D721Med (cell line): ENCODE data around the gene PLA2G4C.

Source experiments
- DNase-seq: peaks from one replicate; pipeline ENCODE4 v3.0.0; 2011; ENCODE audit warnings: low spot score; ENCODE audit not compliant: insufficient read length
- FAIRE-seq: peaks from 2 replicates; lab custom pipeline; 2011; peaks lifted over from hg19 to GRCh38; lab: Jason Lieb, UNC
- CTCF ChIP-seq: IDR thresholded peaks from 2 replicates; pipeline ENCODE4 v1.5.1; 2012; ENCODE audit warnings: mild to moderate bottlenecking, control low read depth; ENCODE audit not compliant: insufficient read depth; ENCODE audit errors: missing control alignments

The PLA2G4C gene

GRCh38 chr19:48123907-48124651 lies 13.5 kb upstream of the PLA2G4C start:
- TF ChIP-seq CTCF: no peak
- DNase-seq: no peak
- FAIRE-seq: no peak

- DNase-seq (no peak), FAIRE-seq (no peak)
- TF ChIP-seq CTCF: no peak
Observed at GRCh38 chr19:48122421-48122820, 11.8 kb upstream of the PLA2G4C start.

GRCh38 chr19:48121909-48122371 lies 11.3 kb upstream of the PLA2G4C start:
- no peak for FAIRE-seq
- no peak for DNase-seq
- TF ChIP-seq CTCF: no peak

GRCh38 chr19:48121066-48121465 lies 10.4 kb upstream of the PLA2G4C start:
- FAIRE-seq (no peak), DNase-seq (no peak)
- no peak for TF ChIP-seq CTCF

GRCh38 chr19:48120505-48120904 lies 9.9 kb upstream of the PLA2G4C start:
- DNase-seq: no peak
- TF ChIP-seq CTCF: no peak
- FAIRE-seq: no peak

GRCh38 chr19:48118131-48118517 lies 7.5 kb upstream of the PLA2G4C start:
- FAIRE-seq: no peak
- DNase-seq: no peak
- TF ChIP-seq CTCF: no peak

- TF ChIP-seq CTCF: no peak
- DNase-seq (no peak), FAIRE-seq (no peak)
Observed at GRCh38 chr19:48117515-48118130, 7.0 kb upstream of the PLA2G4C start.
